ENCODE results near the gene NUDT8.

GRCh38 chr11:67666303-67666645, 36.5 kb upstream of the NUDT8 start:
- TF ChIP-seq EZH2 (IDR thresholded peaks at IDR 0.05; ENCODE audit: insufficient read depth, poor library complexity, severe bottlenecking) (no peak), EZH2phosphoT487 (IDR thresholded peaks at IDR 0.05; ENCODE audit: insufficient read depth, low read depth) (no peak)
